Left hindlimb (tissue), 1 donor: ENCODE results near the gene ARHGAP15.

Experiments
- DNase-seq: peaks from one replicate; pipeline ENCODE4 v3.0.0-alpha.2; 2018

Gene ARHGAP15

GRCh38 chr2:143229952-143230351, 100.7 kb downstream of the ARHGAP15 start:
- no peak for DNase-seq

GRCh38 chr2:143230506-143231253, 101.5 kb downstream of the ARHGAP15 start:
- DNase-seq = no peak

GRCh38 chr2:143231254-143231645, 102.0 kb downstream of the ARHGAP15 start:
- no peak for DNase-seq

GRCh38 chr2:143237146-143237777, 108.0 kb downstream of the ARHGAP15 start:
- DNase-seq = no peak

- DNase-seq = no peak
Observed at GRCh38 chr2:143241403-143242088, 112.3 kb downstream of the ARHGAP15 start.

- DNase-seq = no peak
Observed at GRCh38 chr2:143246246-143246645, 117.0 kb downstream of the ARHGAP15 start.

GRCh38 chr2:143246815-143247744, 117.9 kb downstream of the ARHGAP15 start:
- no peak for DNase-seq

- no peak for DNase-seq
Observed at GRCh38 chr2:143248631-143249030, 119.4 kb downstream of the ARHGAP15 start.

GRCh38 chr2:143251681-143252080, 122.5 kb downstream of the ARHGAP15 start:
- DNase-seq = no peak

- no peak for DNase-seq
Observed at GRCh38 chr2:143252138-143252907, 123.1 kb downstream of the ARHGAP15 start.

- no peak for DNase-seq
Observed at GRCh38 chr2:143254110-143254509, 124.9 kb downstream of the ARHGAP15 start.

- no peak for DNase-seq
Observed at GRCh38 chr2:143255086-143255485, 125.9 kb downstream of the ARHGAP15 start.

GRCh38 chr2:143255899-143256298, 126.7 kb downstream of the ARHGAP15 start:
- DNase-seq = no peak

- no peak for DNase-seq
Observed at GRCh38 chr2:143258126-143258892, 129.1 kb downstream of the ARHGAP15 start.

- DNase-seq = peak; percentile 60
Observed at GRCh38 chr2:143259368-143259958, 130.2 kb downstream of the ARHGAP15 start.

- DNase-seq = no peak
Observed at GRCh38 chr2:143261986-143262385, 132.8 kb downstream of the ARHGAP15 start.

- DNase-seq = no peak
Observed at GRCh38 chr2:143262389-143262788, 133.2 kb downstream of the ARHGAP15 start.

- DNase-seq = no peak
Observed at GRCh38 chr2:143263066-143263625, 133.9 kb downstream of the ARHGAP15 start.

GRCh38 chr2:143264851-143265250, 135.6 kb downstream of the ARHGAP15 start:
- DNase-seq = no peak

- DNase-seq = no peak
Observed at GRCh38 chr2:143279672-143280071, 150.5 kb downstream of the ARHGAP15 start.
